Measurements from ENCODE around the gene CAPRIN1.

The CAPRIN1 gene

DNA sequence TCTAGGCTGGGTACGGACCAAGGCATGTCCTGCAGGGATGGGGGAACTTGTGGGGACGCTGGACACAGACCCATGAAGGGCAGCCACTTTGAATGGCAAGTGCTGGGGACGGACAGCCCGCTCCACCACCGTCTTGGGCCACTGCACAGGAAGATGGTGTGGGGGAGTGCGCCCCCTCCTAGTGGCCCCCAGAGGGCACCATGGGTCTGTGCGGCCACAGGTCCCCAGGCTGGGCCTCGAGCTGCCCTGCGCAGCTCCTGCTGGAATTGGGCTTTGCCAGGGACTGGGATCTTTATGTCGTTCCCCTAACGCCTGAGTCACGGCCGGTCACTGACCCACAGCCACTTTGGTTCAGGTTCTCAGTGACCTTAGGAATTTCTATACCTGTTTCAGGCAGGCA is 98.3 kb downstream of the CAPRIN1 start:
- no peak overlapping the region for H3K4me3 ChIP-seq (ENCODE audit: insufficient read depth, low read length, poor library complexity, severe bottlenecking)
- no peak for TF ChIP-seq EZH2phosphoT487 (conservative IDR thresholded peaks at IDR 0.05; ENCODE audit: low read length)
- TF ChIP-seq, protein P1, sequence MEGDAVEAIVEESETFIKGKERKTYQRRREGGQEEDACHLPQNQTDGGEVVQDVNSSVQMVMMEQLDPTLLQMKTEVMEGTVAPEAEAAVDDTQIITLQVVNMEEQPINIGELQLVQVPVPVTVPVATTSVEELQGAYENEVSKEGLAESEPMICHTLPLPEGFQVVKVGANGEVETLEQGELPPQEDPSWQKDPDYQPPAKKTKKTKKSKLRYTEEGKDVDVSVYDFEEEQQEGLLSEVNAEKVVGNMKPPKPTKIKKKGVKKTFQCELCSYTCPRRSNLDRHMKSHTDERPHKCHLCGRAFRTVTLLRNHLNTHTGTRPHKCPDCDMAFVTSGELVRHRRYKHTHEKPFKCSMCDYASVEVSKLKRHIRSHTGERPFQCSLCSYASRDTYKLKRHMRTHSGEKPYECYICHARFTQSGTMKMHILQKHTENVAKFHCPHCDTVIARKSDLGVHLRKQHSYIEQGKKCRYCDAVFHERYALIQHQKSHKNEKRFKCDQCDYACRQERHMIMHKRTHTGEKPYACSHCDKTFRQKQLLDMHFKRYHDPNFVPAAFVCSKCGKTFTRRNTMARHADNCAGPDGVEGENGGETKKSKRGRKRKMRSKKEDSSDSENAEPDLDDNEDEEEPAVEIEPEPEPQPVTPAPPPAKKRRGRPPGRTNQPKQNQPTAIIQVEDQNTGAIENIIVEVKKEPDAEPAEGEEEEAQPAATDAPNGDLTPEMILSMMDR (IDR thresholded peaks at IDR 0.05; ENCODE audit: insufficient read depth, low read length, poor library complexity, severe bottlenecking): no peak
- no peaks in the 10 kb centered on the region for H3K27me3 ChIP-seq (ENCODE audit: low read length)
- no peaks in the 10 kb centered on the region for H3K9me2 ChIP-seq (replicated peaks; ENCODE audit: insufficient read depth, low read length)
- no peak overlapping the region for H2AFZ ChIP-seq (ENCODE audit: low read depth, low read length, severe bottlenecking)
- no peaks in the 10 kb centered on the region for H3F3A ChIP-seq (ENCODE audit: insufficient read depth)
- no peaks in the 10 kb centered on the region for H4K20me1 ChIP-seq (ENCODE audit: low read depth, low read length)
- H3K9me3 ChIP-seq (ENCODE audit: insufficient read depth, low read length): no peaks in the 10 kb centered on the region
- no peak overlapping the region for H3K4me2 ChIP-seq (ENCODE audit: low read depth, low read length, poor library complexity, severe bottlenecking)
- no peak overlapping the region for H3K27ac ChIP-seq (ENCODE audit: low read depth, low read length)
- no peaks in the 10 kb centered on the region for H3K79me2 ChIP-seq (ENCODE audit: insufficient read depth, low read length)
- H3K36me3 ChIP-seq (ENCODE audit: low read length): no peaks in the 10 kb centered on the region
- no peak overlapping the region for H3K9ac ChIP-seq (ENCODE audit: low read length)

- Histone ChIP-seq H3K27me3 (ENCODE audit: low read length) (no peaks in the 10 kb centered on the region), H3K4me3 (ENCODE audit: insufficient read depth, low read length, poor library complexity, severe bottlenecking) (no peak overlapping the region), H3K4me2 (ENCODE audit: low read depth, low read length, poor library complexity, severe bottlenecking) (no peak overlapping the region), H3K9me3 (ENCODE audit: insufficient read depth, low read length) (no peaks in the 10 kb centered on the region), H3K79me2 (ENCODE audit: insufficient read depth, low read length) (no peaks in the 10 kb centered on the region), H3F3A (ENCODE audit: insufficient read depth) (no peaks in the 10 kb centered on the region), H3K9ac (ENCODE audit: low read length) (no peak overlapping the region), H4K20me1 (ENCODE audit: low read depth, low read length) (no peaks in the 10 kb centered on the region), H3K27ac (ENCODE audit: low read depth, low read length) (no peak overlapping the region), H2AFZ (ENCODE audit: low read depth, low read length, severe bottlenecking) (no peak overlapping the region), H3K36me3 (ENCODE audit: low read length) (no peaks in the 10 kb centered on the region), H3K9me2 (replicated peaks; ENCODE audit: insufficient read depth, low read length) (no peaks in the 10 kb centered on the region)
- TF ChIP-seq EZH2phosphoT487 (conservative IDR thresholded peaks at IDR 0.05; ENCODE audit: low read length): no peak
- TF ChIP-seq, protein P1 (IDR thresholded peaks at IDR 0.05; ENCODE audit: insufficient read depth, low read length, poor library complexity, severe bottlenecking): no peak
These were observed 99.1 kb downstream of the CAPRIN1 start for GRCh38 chr11:34150494-34151151.
